ENCODE measurements around the gene ADD2. TPM values are rescaled to one million over a fixed set of nuclear protein-coding genes. Genes with fewer than 3 reads are reported as not detected.

ADD2 gene
- total RNA-seq, 2 experiments from 2014 or later, result 0.45 to 1.2 TPM

GRCh38 chr2:70686577-70687460 lies 81.2 kb downstream of the ADD2 start:
- CTCF ChIA-PET, result interaction anchor here (0.8 to 1.4 kb wide), 4 partner anchors 10 to 101 kb away, joined by 3 to 4 read pairs (median 4); no protein-coding TSS in a partner anchor
- peak; percentile 57 for DNase-seq
- Mint-ChIP-seq H3K27ac (no peak overlapping the region), H3K9me3 (ENCODE audit: low read depth) (no peaks in the 10 kb centered on the region), H3K4me1 (peaks cover 1% of the 10 kb centered on the region), H3K27me3 (peaks cover 9% of the 10 kb centered on the region), H3K4me3 (no peak overlapping the region), H3K36me3 (no peaks in the 10 kb centered on the region)
- ATAC-seq, result peak; percentile 66

GRCh38 chr2:70685771-70686171 lies 82.2 kb downstream of the ADD2 start:
- CTCF ChIA-PET, result interaction anchor here (0.8 to 1.4 kb wide), 4 partner anchors 11 to 102 kb away, joined by 3 to 4 read pairs (median 4); no protein-coding TSS in a partner anchor

GRCh38 chr2:70684846-70685622 lies 83.0 kb downstream of the ADD2 start:
- Mint-ChIP-seq H3K36me3 (no peaks in the 10 kb centered on the region), H3K27ac (no peak overlapping the region), H3K4me3 (no peak overlapping the region), H3K9me3 (ENCODE audit: low read depth) (no peaks in the 10 kb centered on the region), H3K4me1 (peaks cover 1% of the 10 kb centered on the region), H3K27me3 (peaks cover 11% of the 10 kb centered on the region)
- CTCF ChIA-PET, result no interaction called here
- ATAC-seq (no peak), DNase-seq (peak; percentile 18)

More at GRCh38 chr2:70685771-70686171, 82.2 kb downstream of the ADD2 start:
- Mint-ChIP-seq H3K36me3 (no peaks in the 10 kb centered on the region), H3K9me3 (ENCODE audit: low read depth) (no peaks in the 10 kb centered on the region), H3K27ac (no peak overlapping the region), H3K27me3 (peaks cover 9% of the 10 kb centered on the region), H3K4me1 (peaks cover 1% of the 10 kb centered on the region), H3K4me3 (no peak overlapping the region)
- DNase-seq (no peak), ATAC-seq (no peak)

- CTCF ChIA-PET, result interaction anchor here (0.7 kb wide), 1 partner anchor 137 kb away, joined by 3 read pairs; the partner anchor contains the start of gene CLEC4F
- peaks cover 7% of the 10 kb centered on the region for H3K27me3 Mint-ChIP-seq
- peak; percentile 26 for DNase-seq
- H3K27ac Mint-ChIP-seq, result no peak overlapping the region
- no peak for ATAC-seq
- H3K4me1 Mint-ChIP-seq, result peaks cover 1% of the 10 kb centered on the region
- H3K36me3 Mint-ChIP-seq, result no peaks in the 10 kb centered on the region
- no peak overlapping the region for H3K4me3 Mint-ChIP-seq
- H3K9me3 Mint-ChIP-seq (ENCODE audit: low read depth), result no peaks in the 10 kb centered on the region
Observed at GRCh38 chr2:70683455-70683854, 84.5 kb downstream of the ADD2 start.

GRCh38 chr2:70680735-70681134 lies 87.3 kb downstream of the ADD2 start:
- DNase-seq (no peak), ATAC-seq (no peak)
- CTCF ChIA-PET, result no interaction called here
- Mint-ChIP-seq H3K27ac (no peak overlapping the region), H3K27me3 (peaks cover 3% of the 10 kb centered on the region), H3K4me1 (no peaks in the 10 kb centered on the region), H3K4me3 (no peak overlapping the region), H3K36me3 (no peaks in the 10 kb centered on the region), H3K9me3 (ENCODE audit: low read depth) (no peaks in the 10 kb centered on the region)

GRCh38 chr2:70679259-70679658 lies 88.7 kb downstream of the ADD2 start:
- DNase-seq, result peak; percentile 7
- Mint-ChIP-seq H3K4me3 (no peak overlapping the region), H3K4me1 (no peaks in the 10 kb centered on the region), H3K36me3 (no peaks in the 10 kb centered on the region), H3K9me3 (ENCODE audit: low read depth) (no peaks in the 10 kb centered on the region), H3K27me3 (peaks cover 3% of the 10 kb centered on the region), H3K27ac (no peak overlapping the region)
- CTCF ChIA-PET, result no interaction called here
- no peak for ATAC-seq

- Mint-ChIP-seq H3K4me1 (no peaks in the 10 kb centered on the region), H3K36me3 (no peaks in the 10 kb centered on the region), H3K27ac (no peak overlapping the region), H3K9me3 (ENCODE audit: low read depth) (no peaks in the 10 kb centered on the region), H3K27me3 (peaks cover 3% of the 10 kb centered on the region), H3K4me3 (no peak overlapping the region)
- DNase-seq (peak; percentile 29), ATAC-seq (no peak)
- CTCF ChIA-PET, result no interaction called here
Observed at GRCh38 chr2:70678576-70679143, 89.3 kb downstream of the ADD2 start.

- no peak for ATAC-seq
- Mint-ChIP-seq H3K4me1 (no peaks in the 10 kb centered on the region), H3K4me3 (no peak overlapping the region), H3K27ac (no peak overlapping the region), H3K9me3 (ENCODE audit: low read depth) (no peaks in the 10 kb centered on the region), H3K36me3 (no peaks in the 10 kb centered on the region), H3K27me3 (peaks cover 3% of the 10 kb centered on the region)
- CTCF ChIA-PET, result no interaction called here
- peak; percentile 12 for DNase-seq
Observed at GRCh38 chr2:70676301-70677035, 91.5 kb downstream of the ADD2 start.

GRCh38 chr2:70675862-70676261 lies 92.1 kb downstream of the ADD2 start:
- ATAC-seq (no peak), DNase-seq (peak; percentile 11)
- Mint-ChIP-seq H3K27ac (no peak overlapping the region), H3K9me3 (ENCODE audit: low read depth) (no peaks in the 10 kb centered on the region), H3K27me3 (peaks cover 3% of the 10 kb centered on the region), H3K4me1 (no peaks in the 10 kb centered on the region), H3K36me3 (no peaks in the 10 kb centered on the region), H3K4me3 (no peak overlapping the region)
- CTCF ChIA-PET, result no interaction called here

- no peaks in the 10 kb centered on the region for H3K27me3 Mint-ChIP-seq
- DNase-seq (peak; percentile 37), ATAC-seq (no peak)
- no peak overlapping the region for H3K4me3 Mint-ChIP-seq
- no peaks in the 10 kb centered on the region for H3K9me3 Mint-ChIP-seq (ENCODE audit: low read depth)
- no peaks in the 10 kb centered on the region for H3K4me1 Mint-ChIP-seq
- no peaks in the 10 kb centered on the region for H3K36me3 Mint-ChIP-seq
- H3K27ac Mint-ChIP-seq, result no peak overlapping the region
- CTCF ChIA-PET, result interaction anchor here (1.1 kb wide), 1 partner anchor 55 kb away, joined by 3 read pairs; no protein-coding TSS in a partner anchor
Observed at GRCh38 chr2:70674636-70675430, 93.2 kb downstream of the ADD2 start.

GRCh38 chr2:70673041-70673647 lies 94.9 kb downstream of the ADD2 start:
- no peaks in the 10 kb centered on the region for H3K4me1 Mint-ChIP-seq
- no peaks in the 10 kb centered on the region for H3K36me3 Mint-ChIP-seq
- H3K9me3 Mint-ChIP-seq (ENCODE audit: low read depth), result no peaks in the 10 kb centered on the region
- no peaks in the 10 kb centered on the region for H3K27me3 Mint-ChIP-seq
- CTCF ChIA-PET, result interaction anchor here (0.8 to 1.4 kb wide), 3 partner anchors 13 to 17 kb away, joined by 3 to 4 read pairs (median 4); no protein-coding TSS in a partner anchor
- ATAC-seq, result no peak
- no peak overlapping the region for H3K4me3 Mint-ChIP-seq
- DNase-seq, result peak; percentile 12
- no peak overlapping the region for H3K27ac Mint-ChIP-seq

GRCh38 chr2:70671092-70671675 lies 96.8 kb downstream of the ADD2 start:
- ATAC-seq, result no peak
- no peak overlapping the region for H3K4me3 Mint-ChIP-seq
- H3K27ac Mint-ChIP-seq, result no peak overlapping the region
- no peaks in the 10 kb centered on the region for H3K4me1 Mint-ChIP-seq
- H3K27me3 Mint-ChIP-seq, result no peaks in the 10 kb centered on the region
- H3K9me3 Mint-ChIP-seq (ENCODE audit: low read depth), result no peaks in the 10 kb centered on the region
- CTCF ChIA-PET, result no interaction called here
- no peak for DNase-seq
- H3K36me3 Mint-ChIP-seq, result no peaks in the 10 kb centered on the region

Measured in activated CD8-positive, alpha-beta memory T cell treated with anti-CD3 and anti-CD28 coated beads, Interleukin-2, amount 10 ng/mL, durations not matched to agents 7 days and 5 days (primary cell).